Neuronal stem cell (in vitro differentiated cells): ENCODE results near the gene DENND4B. TPM values are rescaled to one million over a fixed set of nuclear protein-coding genes. Genes with fewer than 3 reads are reported as not detected.

Experiments used
- DNase-seq: peaks from one replicate; pipeline ENCODE4 v3.0.0-alpha.2; 2013; ENCODE audit warnings: low spot score
- H2AFZ ChIP-seq: one replicate; pipeline ENCODE4 v1.6.1; 2013; ENCODE audit warnings: mild to moderate bottlenecking, low read length, inconsistent platforms
- H2AK5ac ChIP-seq: 2 replicates; pipeline ENCODE4 v1.6.1; 2013; ENCODE audit warnings: low read depth, mild to moderate bottlenecking, inconsistent platforms, low read length, moderate library complexity, mixed read lengths
- H2BK120ac ChIP-seq: 2 replicates; pipeline ENCODE4 v1.6.1; 2013; ENCODE audit warnings: low read depth, mild to moderate bottlenecking, inconsistent platforms, low read length, moderate library complexity, mixed read lengths
- H2BK12ac ChIP-seq: one replicate; pipeline ENCODE4 v1.6.1; 2013; ENCODE audit warnings: low read length, inconsistent platforms
- H2BK15ac ChIP-seq: 2 replicates; pipeline ENCODE4 v1.6.1; 2013; ENCODE audit warnings: mild to moderate bottlenecking, low read length, inconsistent platforms, mixed read lengths
- H2BK5ac ChIP-seq: one replicate; pipeline ENCODE4 v1.6.1; 2013; ENCODE audit warnings: inconsistent platforms, mild to moderate bottlenecking, low read length, moderate library complexity
- H3K14ac ChIP-seq: one replicate; pipeline ENCODE4 v1.6.1; 2013; ENCODE audit warnings: low read length, inconsistent platforms
- H3K18ac ChIP-seq: 2 replicates; pipeline ENCODE4 v1.6.1; 2013; ENCODE audit warnings: low read length, inconsistent platforms
- H3K23ac ChIP-seq: 2 replicates; pipeline ENCODE4 v1.6.1; 2013; ENCODE audit warnings: low read depth, mild to moderate bottlenecking, mixed read lengths, low read length, inconsistent platforms; ENCODE audit not compliant: poor library complexity
- H3K27ac ChIP-seq: replicated peaks from 3 replicates; pipeline ENCODE4 v1.5.1; 2013; ENCODE audit warnings: low read length, inconsistent platforms
- H3K27me3 ChIP-seq, 3 experiments: 2 replicates each; pipeline ENCODE4 v1.6.1; 2013; ENCODE audit warnings: low read length in 3 of 3, mild to moderate bottlenecking in 2 of 3, inconsistent platforms in 1 of 3, low read depth in 1 of 3, mixed read lengths in 1 of 3, moderate library complexity in 1 of 3; ENCODE audit not compliant: control insufficient read depth in 3 of 3, insufficient read depth in 3 of 3
- H3K36me3 ChIP-seq, 2 donors: replicated peaks in 1 of 2; 2 replicates each; pipeline ENCODE4 v1.6.1; 2013; ENCODE audit warnings: low read length in 2 of 2; ENCODE audit not compliant: control insufficient read depth in 2 of 2, insufficient read depth in 2 of 2
- H3K4ac ChIP-seq: 2 replicates; pipeline ENCODE4 v1.6.1; 2013; ENCODE audit warnings: inconsistent platforms, mild to moderate bottlenecking, low read length, moderate library complexity
- H3K4me1 ChIP-seq, 2 donors: 1 replicate in 1 of 2; 2 replicates in 1 of 2; pipeline ENCODE4 v1.6.1; 2013; ENCODE audit warnings: low read length in 2 of 2, low read depth in 1 of 2; ENCODE audit not compliant: control insufficient read depth in 2 of 2, insufficient read depth in 1 of 2
- H3K4me2 ChIP-seq: one replicate; pipeline ENCODE4 v1.6.1; 2013; ENCODE audit warnings: mild to moderate bottlenecking, low read length, inconsistent platforms; ENCODE audit not compliant: insufficient read depth, poor library complexity, severe bottlenecking
- H3K4me3 ChIP-seq, 2 donors: 2 replicates each; pipeline ENCODE4 v1.5.1; 2013; ENCODE audit warnings: low read length in 2 of 2, mild to moderate bottlenecking in 2 of 2, inconsistent platforms in 1 of 2, moderate library complexity in 1 of 2
- H3K79me1 ChIP-seq: one replicate; pipeline ENCODE4 v1.6.1; 2013; ENCODE audit warnings: low read depth, mild to moderate bottlenecking, inconsistent platforms, low read length, moderate library complexity
- H3K9ac ChIP-seq: one replicate; pipeline ENCODE4 v1.6.1; 2013; ENCODE audit warnings: mild to moderate bottlenecking, low read depth, low read length, inconsistent platforms; ENCODE audit not compliant: poor library complexity
- H3K9me3 ChIP-seq, 2 donors: replicated peaks in 1 of 2; 2 replicates each; pipeline versions ENCODE3 to v1.6.1; 2013; ENCODE audit warnings: low read length in 2 of 2, mild to moderate bottlenecking in 2 of 2, inconsistent platforms in 1 of 2, low read depth in 1 of 2, mixed read lengths in 1 of 2, moderate library complexity in 1 of 2; ENCODE audit not compliant: control insufficient read depth in 2 of 2, insufficient read depth in 1 of 2
- H4K8ac ChIP-seq: one replicate; pipeline ENCODE4 v1.6.1; 2013; ENCODE audit warnings: low read depth, mild to moderate bottlenecking, inconsistent platforms, low read length, moderate library complexity
- H4K91ac ChIP-seq: one replicate; pipeline ENCODE4 v1.6.1; 2013; ENCODE audit warnings: low read length, low read depth, mild to moderate bottlenecking, inconsistent platforms; ENCODE audit not compliant: poor library complexity
- WGBS, 2 donors: extraction: QIAGEN DNeasy Blood & Tissue Kit; methylation state at CpG; one replicate each; pipeline ENCODE4 v1.1.7; 2013; ENCODE audit warnings: missing lambda C conversion rate in 2 of 2, mixed read lengths in 1 of 2; ENCODE audit not compliant: insufficient read length in 2 of 2, insufficient replicate concordance in 1 of 2; ENCODE audit errors: extremely low coverage in 2 of 2; 5-methylcytosine and 5-hydroxymethylcytosine counted together
- polyA plus RNA-seq, 2 experiments: library from polyadenylated mRNA; stranded (reverse); fragments of 200-250 nt; gene quantifications; one replicate each; pipeline ENCODE4 v1.2.3, GENCODE V29; 2013

Gene DENND4B, protein sequence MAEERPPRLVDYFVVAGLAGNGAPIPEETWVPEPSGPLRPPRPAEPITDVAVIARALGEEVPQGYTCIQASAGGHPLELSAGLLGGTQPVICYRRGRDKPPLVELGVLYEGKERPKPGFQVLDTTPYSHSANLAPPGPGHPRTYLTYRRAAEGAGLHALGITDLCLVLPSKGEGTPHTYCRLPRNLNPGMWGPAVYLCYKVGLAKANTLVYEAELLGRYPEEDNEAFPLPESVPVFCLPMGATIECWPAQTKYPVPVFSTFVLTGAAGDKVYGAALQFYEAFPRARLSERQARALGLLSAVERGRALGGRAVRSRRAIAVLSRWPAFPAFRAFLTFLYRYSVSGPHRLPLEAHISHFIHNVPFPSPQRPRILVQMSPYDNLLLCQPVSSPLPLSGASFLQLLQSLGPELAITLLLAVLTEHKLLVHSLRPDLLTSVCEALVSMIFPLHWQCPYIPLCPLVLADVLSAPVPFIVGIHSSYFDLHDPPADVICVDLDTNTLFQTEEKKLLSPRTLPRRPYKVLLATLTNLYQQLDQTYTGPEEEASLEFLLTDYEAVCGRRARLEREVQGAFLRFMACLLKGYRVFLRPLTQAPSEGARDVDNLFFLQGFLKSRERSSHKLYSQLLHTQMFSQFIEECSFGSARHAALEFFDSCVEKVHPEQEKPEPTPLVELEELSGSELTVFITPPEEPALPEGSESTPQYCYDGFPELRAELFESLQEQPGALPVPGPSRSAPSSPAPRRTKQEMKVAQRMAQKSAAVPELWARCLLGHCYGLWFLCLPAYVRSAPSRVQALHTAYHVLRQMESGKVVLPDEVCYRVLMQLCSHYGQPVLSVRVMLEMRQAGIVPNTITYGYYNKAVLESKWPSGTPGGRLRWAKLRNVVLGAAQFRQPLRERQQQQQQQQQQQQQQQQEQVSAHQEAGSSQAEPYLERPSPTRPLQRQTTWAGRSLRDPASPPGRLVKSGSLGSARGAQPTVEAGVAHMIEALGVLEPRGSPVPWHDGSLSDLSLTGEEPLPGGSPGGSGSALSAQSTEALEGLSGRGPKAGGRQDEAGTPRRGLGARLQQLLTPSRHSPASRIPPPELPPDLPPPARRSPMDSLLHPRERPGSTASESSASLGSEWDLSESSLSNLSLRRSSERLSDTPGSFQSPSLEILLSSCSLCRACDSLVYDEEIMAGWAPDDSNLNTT (N-terminal part only)
- polyA plus RNA-seq (2013, experiment 1 of 2): 10.8 TPM
- 10.8 TPM for polyA plus RNA-seq (2013, experiment 2 of 2)

DNA sequence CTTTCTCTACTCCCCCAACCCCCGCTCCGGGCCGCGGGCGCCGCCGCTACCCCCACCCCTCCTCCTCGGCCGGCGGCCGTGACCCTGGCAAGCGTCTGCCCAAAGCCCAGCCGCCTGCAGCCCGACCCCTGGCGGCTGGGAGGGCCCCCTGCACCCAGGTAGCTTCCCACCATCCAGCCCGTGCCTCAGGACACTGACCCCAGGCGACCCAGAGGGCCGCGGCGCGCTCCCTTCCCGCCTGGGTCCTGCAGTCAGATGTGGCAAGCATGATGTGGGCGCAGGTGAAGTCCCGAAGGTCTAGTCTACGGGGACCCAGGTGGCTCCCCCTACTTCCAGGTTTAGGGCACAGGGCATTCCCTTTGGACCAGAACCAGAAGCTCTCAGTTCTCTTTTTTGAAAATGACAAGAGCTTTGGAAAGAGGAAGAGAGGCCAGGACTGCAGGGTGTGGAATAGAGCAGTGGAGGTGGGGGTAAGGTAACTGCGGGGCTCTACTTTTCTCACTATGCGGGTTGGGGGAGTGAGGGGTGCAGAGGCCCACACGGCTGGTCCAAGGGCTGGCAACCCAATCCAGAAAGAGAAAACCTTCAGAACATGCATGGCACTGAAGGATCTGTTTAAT lies at the start of gene DENND4B:
Gene DENND4B, minus strand, starts transcription at position 97 of the 620 bp plus-strand sequence. CDS start 2,344 bp downstream, outside the sequence.
- Histone ChIP-seq H2BK12ac (no peak within 1 kb of the TSS), H3K9me3 (no peaks in the 10 kb centered on the region), H3K4me3 (peak within 1 kb of the TSS; percentile 89 to 94), H3K9ac (peak within 1 kb of the TSS; percentile 88), H3K23ac (peak within 1 kb of the TSS; percentile 82), H2BK15ac (no peak within 1 kb of the TSS), H4K8ac (no peak within 1 kb of the TSS), H3K4me2 (peak within 1 kb of the TSS; percentile 99), H3K27ac (no peak within 1 kb of the TSS), H3K36me3 (peaks cover 17 to 77% of the 10 kb centered on the region in 2 donors), H4K91ac (no peak within 1 kb of the TSS), H2BK120ac (no peak within 1 kb of the TSS), H3K4me1 (peaks cover 7 to 13% of the 10 kb centered on the region in 2 donors), H3K18ac (peak within 1 kb of the TSS; percentile 88), H2BK5ac (no peak within 1 kb of the TSS), H2AFZ (peak within 1 kb of the TSS; percentile 89), H3K79me1 (peaks cover 4% of the 10 kb centered on the region), H2AK5ac (peak within 1 kb of the TSS; percentile 64), H3K14ac (no peak within 1 kb of the TSS), H3K27me3 (peaks cover 0 to 3% (median 0%) of the 10 kb centered on the region in 3 experiments), H3K4ac (no peak within 1 kb of the TSS)
- no CpG with 5 or more reads among the region's 28 CpGs for WGBS, 2 donors
- peak; percentile 76 for DNase-seq

DNA sequence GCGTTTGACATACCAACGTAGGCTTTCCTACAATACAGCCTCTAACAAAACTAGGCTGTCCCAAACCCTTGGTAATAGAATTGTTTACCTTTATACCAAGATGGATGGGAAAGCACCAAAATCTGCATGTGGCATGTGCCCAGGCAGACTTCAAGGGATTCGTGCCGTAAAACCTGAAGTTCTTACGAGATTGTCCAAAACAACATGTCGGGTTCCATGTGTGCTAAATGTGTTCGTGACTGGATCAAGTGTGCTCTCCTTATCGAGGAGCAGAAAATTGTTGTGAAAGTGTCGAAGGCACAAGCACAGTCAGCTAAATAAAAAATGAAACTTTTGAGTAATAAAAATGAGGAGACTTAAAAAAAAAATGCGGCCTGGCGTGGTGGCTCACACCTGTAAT lies 49.1 kb upstream of the DENND4B start:
- H2AK5ac ChIP-seq: no peak overlapping the region
- peaks cover 5% of the 10 kb centered on the region for H3K79me1 ChIP-seq
- no peak overlapping the region for H3K27ac ChIP-seq
- no peak overlapping the region for H3K14ac ChIP-seq
- H2BK5ac ChIP-seq: no peak overlapping the region
- H2BK12ac ChIP-seq: no peak overlapping the region
- no peak overlapping the region for H2BK120ac ChIP-seq
- H3K27me3 ChIP-seq: no peaks in the 10 kb centered on the region
- no peak overlapping the region for H4K8ac ChIP-seq
- H3K23ac ChIP-seq: no peak overlapping the region
- no peak overlapping the region for H3K4ac ChIP-seq
- peaks cover 3 to 8% of the 10 kb centered on the region in 2 donors for H3K4me1 ChIP-seq
- H3K36me3 ChIP-seq: peaks cover 25 to 45% of the 10 kb centered on the region in 2 donors
- WGBS, 2 donors: no CpG with 5 or more reads among the region's 11 CpGs
- no peak overlapping the region for H4K91ac ChIP-seq
- H3K9me3 ChIP-seq: peaks cover 3 to 6% of the 10 kb centered on the region in 2 donors
- H3K4me2 ChIP-seq: no peak overlapping the region
- no peak overlapping the region for H2BK15ac ChIP-seq
- H3K18ac ChIP-seq: no peak overlapping the region
- H3K9ac ChIP-seq: no peak overlapping the region
- H3K4me3 ChIP-seq: no peak overlapping the region
- no peak overlapping the region for H2AFZ ChIP-seq
- DNase-seq: no peak

GRCh38 chr1:153995202-153995601 lies 48.7 kb upstream of the DENND4B start:
- Histone ChIP-seq H3K14ac (no peak overlapping the region), H3K4me2 (no peak overlapping the region), H3K79me1 (peaks cover 5% of the 10 kb centered on the region), H3K27ac (no peak overlapping the region), H3K27me3 (no peaks in the 10 kb centered on the region), H4K8ac (no peak overlapping the region), H3K18ac (no peak overlapping the region), H2AFZ (no peak overlapping the region), H3K9ac (no peak overlapping the region), H2BK15ac (no peak overlapping the region), H2BK12ac (no peak overlapping the region), H3K4me1 (peaks cover 3 to 8% of the 10 kb centered on the region in 2 donors), H3K23ac (no peak overlapping the region), H2BK120ac (no peak overlapping the region), H4K91ac (no peak overlapping the region), H3K36me3 (peaks cover 25 to 45% of the 10 kb centered on the region in 2 donors), H3K4ac (no peak overlapping the region), H3K9me3 (peaks cover 3 to 6% of the 10 kb centered on the region in 2 donors), H2AK5ac (no peak overlapping the region), H3K4me3 (no peak overlapping the region), H2BK5ac (no peak overlapping the region)
- WGBS, 2 donors: no CpG with 5 or more reads among the region's 3 CpGs
- DNase-seq: no peak
